ENCODE data around the gene ANO2.

DNA sequence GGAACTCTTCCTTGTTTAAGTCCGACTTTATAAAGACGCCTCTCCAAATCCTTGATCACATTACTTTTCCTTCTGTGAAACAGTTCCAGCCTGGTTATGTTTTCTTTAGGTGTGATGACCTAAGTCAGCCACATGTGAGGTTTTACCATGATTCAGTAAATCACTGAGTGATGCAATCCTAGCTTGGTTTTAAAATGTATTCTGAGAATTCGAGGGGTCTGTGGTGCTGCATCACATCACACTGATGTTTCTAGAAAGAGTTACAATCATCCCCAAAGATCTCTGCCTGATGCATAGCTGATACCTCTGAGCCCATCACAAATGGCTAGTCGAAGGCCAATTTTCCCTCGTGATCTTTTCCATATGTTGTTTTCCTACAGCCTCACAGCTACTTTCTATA, 152.7 kb downstream of the ANO2 start:
- TF ChIP-seq CTCF (IDR thresholded peaks at IDR 0.05; ENCODE audit: low read depth, low read length): no peak
- TF ChIP-seq POLR2A (IDR thresholded peaks at IDR 0.05; ENCODE audit: extremely low read depth, insufficient read length): no peak

Measured in NB4 (cell line).